OCI-LY3 (cell line): ENCODE measurements around the gene CAMTA1.

ENCODE experiments used
- CTCF ChIP-seq: fragments of 200-600, 300-600 bp; sonication (generic); IDR thresholded peaks from 2 replicates; pipeline ENCODE4 v1.5.1; 2014; ENCODE audit warnings: antibody characterized with exemption, low read length, low read depth
- EZH2phosphoT487 ChIP-seq: fragments of 200-600 bp; shearing (Covaris generic); IDR thresholded peaks from 2 replicates; pipeline ENCODE4 v1.6.1; 2018; ENCODE audit warnings: antibody characterized with exemption, mixed run types, low read depth

GRCh38 chr1:7373251-7373650 lies 588.0 kb downstream of the CAMTA1 start:
- TF ChIP-seq CTCF (no peak), EZH2phosphoT487 (no peak)
